Omental fat pad (tissue), 4 donors: ENCODE measurements around the gene SAP25. TPM values are rescaled to one million over a fixed set of nuclear protein-coding genes. Genes with fewer than 3 reads are reported as not detected.
"Not testable (repeated sequence)": the region's sequence is repeated elsewhere in the genome, so short reads cannot be mapped to it uniquely, and the experiment has no call there.

Source experiments
- ATAC-seq: fragments of 150-250 bp; one replicate; pipeline ENCODE4 v1.9.1; 2016; ENCODE audit warnings: mild to moderate bottlenecking, moderate library complexity; ENCODE audit not compliant: low FRiP score
- DNase-seq: peaks from one replicate; pipeline ENCODE4 v3.0.0-alpha.2; 2019; ENCODE audit warnings: low spot score
- total RNA-seq, 4 donors: library from RNA; depleted of rRNA; stranded (reverse); fragments of >200 nt; gene quantifications; one replicate each; pipeline ENCODE4 v1.1.0, GENCODE V29; 2016
- TF ChIP-seq, protein P1 (sequence below), 3 donors: fragments of 450-650 bp; IDR thresholded peaks; one replicate each; pipeline ENCODE4 v1.5.1; 2016 to 2017; ENCODE audit warnings: antibody characterized with exemption in 3 of 3, mild to moderate bottlenecking in 3 of 3, moderate library complexity in 2 of 3

SAP25 gene
- total RNA-seq, 4 donors from 2014 or later: 1.1 to 4.7 (median 1.7) TPM; not detected in 1

DNA sequence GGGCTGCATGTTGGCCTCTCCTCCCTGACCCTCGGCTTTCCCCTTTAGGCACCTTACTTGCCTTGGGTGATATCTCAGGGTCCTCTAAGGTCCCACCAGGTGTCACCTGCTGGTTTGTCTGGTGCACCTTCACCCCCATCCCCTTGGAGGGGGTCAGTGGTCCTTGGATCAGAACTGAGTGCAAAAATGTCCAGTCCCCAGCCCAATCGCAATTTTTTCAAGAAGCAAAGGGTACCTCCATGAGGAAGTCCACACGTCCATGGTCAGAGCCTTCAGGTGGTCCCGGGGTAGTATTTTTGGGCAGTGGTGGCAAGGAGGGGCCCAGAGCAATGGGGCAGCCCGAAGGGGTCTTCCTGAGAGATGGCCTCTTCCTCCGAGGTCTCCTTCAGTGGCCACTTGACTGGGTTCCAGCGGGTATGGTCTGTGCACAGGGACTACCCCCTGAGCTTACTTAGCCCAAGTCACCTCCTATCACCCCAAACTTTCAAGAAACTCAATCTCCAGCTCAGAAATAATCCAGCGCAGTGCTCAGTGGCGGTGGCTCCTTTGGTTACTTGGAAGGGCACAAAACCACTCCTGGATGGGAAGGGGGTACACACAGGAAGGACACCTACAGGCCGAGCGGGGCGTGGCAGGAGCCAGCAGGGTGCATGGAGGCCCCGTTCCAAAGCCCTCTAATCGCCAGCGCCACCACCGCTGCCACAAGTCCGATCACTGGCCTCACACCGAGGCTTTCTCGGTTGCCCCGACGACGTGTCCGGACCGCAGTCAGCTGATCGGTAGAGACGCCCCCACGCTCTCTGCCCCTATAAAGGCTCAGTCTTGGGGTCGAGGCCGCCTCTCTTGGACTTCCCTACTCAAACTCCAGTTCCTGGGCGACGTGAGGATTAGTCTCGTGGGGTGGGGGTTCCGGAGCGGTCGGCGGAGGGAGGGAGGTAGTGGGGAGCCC lies 4.5 kb downstream of the SAP25 start:
- ATAC-seq: peak; percentile 12
- no peak for DNase-seq

DNA sequence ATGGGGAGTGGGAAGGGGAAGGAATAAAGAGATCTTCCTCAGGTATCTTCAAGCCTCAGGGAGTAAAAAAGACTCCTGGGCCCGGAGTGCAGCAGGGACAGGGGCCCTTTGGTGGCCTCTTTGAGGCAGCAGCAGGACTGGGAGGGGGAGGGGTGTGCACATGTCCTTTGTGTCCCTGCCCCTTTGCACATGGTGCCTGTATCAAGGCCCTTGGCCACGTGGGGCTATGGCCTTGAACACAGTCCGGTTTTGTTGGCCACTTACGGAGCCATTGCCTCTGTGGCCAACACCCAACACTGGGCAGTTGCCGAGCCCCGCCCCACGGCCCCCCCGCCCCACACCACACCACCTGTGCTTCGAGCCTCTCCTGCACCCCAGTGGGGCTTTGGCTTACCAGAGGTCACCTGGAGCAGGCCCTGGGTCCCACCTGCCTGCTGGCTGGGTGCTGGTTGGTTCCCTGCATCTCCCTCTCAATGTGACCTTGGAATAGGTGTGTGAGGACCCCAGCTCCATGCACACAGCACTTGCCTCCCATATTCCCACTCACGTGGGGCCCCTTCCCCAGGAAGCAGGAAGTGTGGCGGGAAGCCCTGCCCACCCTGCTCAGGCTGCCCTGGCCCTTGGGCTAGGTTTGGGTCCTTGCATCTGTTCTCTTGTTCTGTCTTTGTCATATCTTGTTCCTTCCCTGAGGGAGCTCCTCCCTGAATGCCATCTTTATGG lies 5.4 kb downstream of the SAP25 start:
- TF ChIP-seq, protein P1, sequence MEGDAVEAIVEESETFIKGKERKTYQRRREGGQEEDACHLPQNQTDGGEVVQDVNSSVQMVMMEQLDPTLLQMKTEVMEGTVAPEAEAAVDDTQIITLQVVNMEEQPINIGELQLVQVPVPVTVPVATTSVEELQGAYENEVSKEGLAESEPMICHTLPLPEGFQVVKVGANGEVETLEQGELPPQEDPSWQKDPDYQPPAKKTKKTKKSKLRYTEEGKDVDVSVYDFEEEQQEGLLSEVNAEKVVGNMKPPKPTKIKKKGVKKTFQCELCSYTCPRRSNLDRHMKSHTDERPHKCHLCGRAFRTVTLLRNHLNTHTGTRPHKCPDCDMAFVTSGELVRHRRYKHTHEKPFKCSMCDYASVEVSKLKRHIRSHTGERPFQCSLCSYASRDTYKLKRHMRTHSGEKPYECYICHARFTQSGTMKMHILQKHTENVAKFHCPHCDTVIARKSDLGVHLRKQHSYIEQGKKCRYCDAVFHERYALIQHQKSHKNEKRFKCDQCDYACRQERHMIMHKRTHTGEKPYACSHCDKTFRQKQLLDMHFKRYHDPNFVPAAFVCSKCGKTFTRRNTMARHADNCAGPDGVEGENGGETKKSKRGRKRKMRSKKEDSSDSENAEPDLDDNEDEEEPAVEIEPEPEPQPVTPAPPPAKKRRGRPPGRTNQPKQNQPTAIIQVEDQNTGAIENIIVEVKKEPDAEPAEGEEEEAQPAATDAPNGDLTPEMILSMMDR (IDR thresholded peaks at IDR 0.05): no peak
- ATAC-seq (no peak), DNase-seq (no peak)

More for the DNA sequence above, 4.5 kb downstream of the SAP25 start:
- TF ChIP-seq, protein P1 (IDR thresholded peaks at IDR 0.05): no peak

DNA sequence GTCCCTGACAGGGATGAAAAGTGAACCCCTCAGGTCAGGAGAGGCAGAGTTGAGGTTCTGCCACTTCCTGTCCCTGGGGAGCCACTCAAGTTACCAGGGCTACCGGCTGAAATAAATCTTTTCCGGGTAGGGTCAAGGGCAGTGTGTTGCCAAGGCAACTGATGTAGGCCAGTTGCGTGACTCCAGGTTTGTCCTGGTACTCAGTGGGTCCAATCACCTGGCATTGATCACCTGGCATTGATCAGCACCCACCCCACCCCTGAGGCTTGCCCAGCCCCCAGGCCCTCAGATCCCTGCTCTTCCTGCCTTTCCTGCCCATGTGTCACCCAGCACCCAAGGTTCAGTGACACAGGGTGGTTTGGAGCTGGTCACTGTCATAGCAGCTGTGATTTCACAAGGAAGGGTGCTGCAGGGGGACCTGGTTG lies 5.9 kb downstream of the SAP25 start:
- DNase-seq (no peak), ATAC-seq (no peak)
- TF ChIP-seq, protein P1 (IDR thresholded peaks at IDR 0.05): no peak

DNA sequence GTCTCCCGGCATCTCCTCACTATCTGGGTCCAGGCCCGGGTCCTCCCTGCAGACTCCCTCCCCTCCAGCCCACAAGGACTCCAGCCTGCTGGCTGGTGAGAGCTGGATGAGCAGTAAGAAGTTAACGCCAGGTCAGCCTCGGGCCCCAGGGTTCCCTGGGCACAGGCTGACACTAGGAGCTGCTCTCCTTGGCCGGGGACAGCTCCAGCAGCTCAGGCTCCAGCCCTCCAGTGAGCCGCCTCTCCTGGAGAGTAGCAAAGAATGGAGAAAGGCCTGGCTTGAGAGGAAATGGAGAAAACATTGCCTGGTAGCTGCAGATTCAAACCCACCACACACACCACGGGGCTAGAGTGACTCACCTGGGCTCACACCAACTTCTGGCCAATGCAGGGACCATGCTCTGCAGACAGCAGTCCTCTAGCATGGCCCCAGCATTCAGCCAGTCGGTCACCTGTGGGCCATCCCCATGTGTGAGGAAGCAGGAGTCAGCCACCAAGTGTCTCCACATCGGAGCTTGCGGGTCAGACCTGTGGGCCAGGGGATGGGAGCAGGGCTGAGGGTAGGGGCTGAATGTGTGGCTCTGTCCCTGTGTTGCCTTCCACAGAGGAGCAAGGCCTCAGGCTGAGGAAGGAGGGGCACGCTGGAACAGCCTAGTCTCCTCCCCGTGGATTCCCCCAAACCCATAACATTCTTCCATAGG lies 6.5 kb downstream of the SAP25 start:
- no peak for DNase-seq

DNA sequence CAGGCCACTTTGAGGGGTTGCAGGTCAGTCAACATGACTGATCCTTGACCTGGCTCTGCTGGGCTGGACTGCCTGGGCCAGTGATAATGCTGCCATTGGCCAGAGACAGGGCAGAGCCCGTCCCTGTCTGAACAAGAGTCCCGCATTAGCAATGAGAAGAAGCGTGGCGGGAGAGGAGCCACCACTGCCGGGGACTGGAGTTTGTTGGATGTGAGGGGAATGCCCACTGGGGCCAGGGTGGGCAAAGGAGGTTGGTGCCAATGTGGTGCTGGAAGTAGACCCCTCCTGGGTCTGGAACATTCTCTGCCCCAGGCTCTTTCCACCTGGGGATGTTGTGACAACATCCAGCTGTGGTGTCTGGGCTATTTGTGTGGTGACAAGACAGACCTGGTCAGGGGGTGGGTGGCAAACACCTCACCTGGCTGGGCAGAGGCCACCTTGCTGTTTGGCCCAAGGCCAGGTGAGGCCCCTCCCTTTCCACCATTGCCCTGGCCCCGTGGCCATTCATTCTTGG lies 7.6 kb downstream of the SAP25 start:
- TF ChIP-seq, protein P1 (IDR thresholded peaks at IDR 0.05): no peak
- no peak for DNase-seq
- no peak for ATAC-seq

More for the DNA sequence above, 6.5 kb downstream of the SAP25 start:
- ATAC-seq: no peak
- TF ChIP-seq, protein P1 (IDR thresholded peaks at IDR 0.05): no peak

DNA sequence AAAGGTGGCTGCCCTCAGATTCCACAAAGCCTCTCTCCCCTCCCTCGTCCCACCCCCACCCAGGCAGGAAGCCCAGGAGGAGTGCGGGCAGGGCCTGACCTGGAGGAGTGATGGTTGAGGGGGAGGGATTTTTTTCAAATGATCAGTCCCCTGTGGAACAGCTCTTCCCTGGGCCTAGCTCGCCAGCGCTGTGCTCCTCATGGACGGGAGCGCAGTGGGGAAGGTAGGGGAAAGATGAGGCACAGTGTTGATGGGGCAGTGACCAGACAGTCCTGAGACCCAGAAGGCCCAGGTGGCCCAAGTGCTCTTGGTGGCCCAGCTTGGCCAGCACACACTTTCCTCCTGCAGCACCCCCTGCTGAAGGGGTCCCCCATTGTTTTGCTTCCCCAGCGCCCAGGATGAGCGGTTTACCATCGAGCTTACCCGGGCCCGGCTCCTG lies 8.5 kb downstream of the SAP25 start:
- TF ChIP-seq, protein P1 (IDR thresholded peaks at IDR 0.05): no peak
- DNase-seq (no peak), ATAC-seq (no peak)

DNA sequence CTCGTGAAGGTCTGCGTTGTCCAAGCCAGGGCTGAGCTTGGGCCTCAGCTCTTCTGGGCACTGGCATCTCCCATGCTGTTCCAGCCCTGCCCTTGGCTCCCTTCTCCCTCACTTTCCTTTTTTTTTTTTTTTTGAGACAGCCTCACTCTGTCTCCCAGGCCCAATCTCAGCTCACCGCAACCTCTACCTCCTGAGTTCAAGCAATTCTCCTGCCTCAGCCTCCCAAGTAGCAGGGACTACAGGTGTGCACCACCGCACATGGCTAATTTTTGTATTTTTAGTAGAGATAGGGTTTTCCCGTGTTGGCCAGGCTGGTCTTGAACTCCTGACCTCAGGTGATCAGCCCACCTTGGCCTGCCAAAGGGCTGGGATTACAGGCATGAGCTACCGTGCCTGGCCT lies 9.3 kb downstream of the SAP25 start:
- ATAC-seq, DNase-seq: not testable (repeated sequence)
